GM04504 (cell line): ENCODE data around the gene EMX1.
A peak's percentile ranks its signal among the peaks of the same experiment; 100 is the strongest.

Experiments
- DNase-seq: peaks from one replicate; pipeline ENCODE4 v3.0.0-alpha.2; 2012; ENCODE audit warnings: low read depth

EMX1 gene

GRCh38 chr2:72980535-72981217 lies 63.4 kb downstream of the EMX1 start:
- peak; percentile 1 for DNase-seq

- no peak for DNase-seq
Measured at GRCh38 chr2:72981536-72981935, 64.2 kb downstream of the EMX1 start.

DNA sequence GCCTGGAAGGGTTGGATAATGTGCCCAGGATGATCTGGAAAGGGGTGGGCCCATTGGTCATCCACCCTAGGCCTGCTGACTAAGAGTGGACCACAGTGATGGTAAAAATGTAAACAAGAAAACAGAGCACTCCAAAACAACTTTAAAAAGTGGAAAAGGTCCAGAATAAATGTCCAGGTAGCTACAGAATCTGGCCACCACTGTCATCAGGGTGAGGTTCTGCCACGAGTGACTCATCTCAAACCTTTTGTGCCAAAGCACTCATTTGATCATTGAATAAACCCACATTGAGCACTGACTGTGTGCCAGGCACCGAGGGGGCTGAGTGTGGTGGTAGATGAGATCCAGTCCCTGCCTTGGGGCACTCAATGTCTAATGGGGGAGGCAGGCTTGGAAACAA lies 64.9 kb downstream of the EMX1 start:
- no peak for DNase-seq

- no peak for DNase-seq
Measured at GRCh38 chr2:72982781-72983499, 65.6 kb downstream of the EMX1 start.

DNA sequence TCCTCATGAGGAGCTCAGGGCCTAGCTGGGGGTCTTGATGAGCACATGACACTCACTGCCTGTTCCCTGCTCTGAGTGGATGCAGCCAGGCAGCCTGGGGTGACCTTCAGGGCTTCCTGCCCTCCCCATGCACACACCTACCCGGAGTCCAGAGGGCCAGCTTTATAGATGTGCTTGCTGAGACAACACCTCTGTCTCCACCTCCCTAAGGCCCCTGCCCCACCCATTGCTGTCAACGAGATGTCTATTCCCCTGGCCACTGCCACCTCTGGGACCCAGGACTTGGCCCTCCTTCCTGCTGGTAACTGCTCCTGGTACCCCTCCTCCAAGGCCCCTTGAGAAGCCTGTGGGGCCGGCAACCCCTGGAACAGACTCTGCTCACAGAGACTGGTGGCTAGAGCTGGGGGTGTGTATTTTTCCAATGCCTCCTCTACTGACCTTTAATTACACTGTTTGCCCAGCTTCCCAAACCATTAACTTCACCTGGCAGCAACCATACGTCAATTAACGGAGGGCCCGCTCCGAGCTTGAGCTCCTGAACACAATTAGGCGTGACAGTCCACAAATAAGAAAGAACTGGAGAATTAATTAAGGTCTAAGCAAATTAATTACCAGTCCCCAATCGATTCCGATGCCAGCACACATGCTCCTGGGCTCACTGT lies 66.3 kb downstream of the EMX1 start:
- DNase-seq = no peak

DNA sequence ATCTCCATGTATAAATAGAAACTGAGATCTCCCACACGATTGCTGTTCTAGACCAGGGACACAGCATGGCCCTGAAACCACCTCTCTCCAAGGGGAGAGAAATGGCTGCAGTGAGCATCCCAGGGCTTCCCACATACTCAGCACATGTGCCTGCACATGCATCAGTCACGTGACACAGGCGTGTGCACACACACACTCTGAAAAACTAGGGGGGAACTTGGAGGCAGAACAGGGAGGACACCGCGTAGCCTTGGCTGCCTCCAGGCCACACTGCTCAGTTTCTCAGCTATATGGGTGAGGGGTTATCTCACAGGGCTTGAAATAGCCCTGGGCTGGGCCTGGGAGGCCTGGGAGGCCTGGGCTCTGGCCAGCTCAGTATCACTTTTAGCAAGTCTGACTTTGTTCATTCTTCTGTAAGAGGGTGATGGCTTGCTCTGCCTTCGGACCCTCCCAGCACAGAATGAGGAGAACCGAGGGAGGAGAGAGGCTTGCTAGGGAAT lies 66.9 kb downstream of the EMX1 start:
- DNase-seq = no peak
